Calu3 (cell line): ENCODE data around the gene THOC6. TPM values are rescaled to one million over a fixed set of nuclear protein-coding genes. Genes with fewer than 3 reads are reported as not detected.

Experiments used
- BruUV-seq: library from RNA; stranded (reverse); fragments of 400-500 nt; replicated peaks from 2 replicates; lab custom pipeline; 2021; lab: Mats Ljungman, UMichigan
- CTCF ChIA-PET: fragments of 300-600 bp; sonication (Branson Sonifier 250); formaldehyde crosslinking; loops from one replicate; lab custom pipeline; 2022; ENCODE audit warnings: antibody characterized with exemption; lab: Charles Lee
- DNase-seq: peaks from one replicate; pipeline ENCODE4 v3.0.0; 2022
- H3K27ac Mint-ChIP-seq: one replicate; pipeline ENCODE4 v1.8.0; 2022; ENCODE audit warnings: mixed read lengths; ENCODE audit not compliant: unreplicated experiment
- H3K27me3 Mint-ChIP-seq: one replicate; pipeline ENCODE4 v1.8.0; 2022; ENCODE audit warnings: mixed read lengths; ENCODE audit not compliant: unreplicated experiment
- H3K36me3 Mint-ChIP-seq: one replicate; pipeline ENCODE4 v1.8.0; 2022; ENCODE audit warnings: mild to moderate bottlenecking, moderate library complexity, mixed read lengths; ENCODE audit not compliant: insufficient read depth, unreplicated experiment
- H3K4me1 Mint-ChIP-seq: one replicate; pipeline ENCODE4 v1.8.0; 2022; ENCODE audit warnings: mild to moderate bottlenecking, low read depth, mixed read lengths; ENCODE audit not compliant: unreplicated experiment
- H3K4me3 Mint-ChIP-seq: one replicate; pipeline ENCODE4 v1.8.0; 2022; ENCODE audit warnings: mild to moderate bottlenecking, low read depth, moderate library complexity, mixed read lengths; ENCODE audit not compliant: unreplicated experiment
- H3K9me3 Mint-ChIP-seq: one replicate; pipeline ENCODE4 v1.8.0; 2022; ENCODE audit warnings: low read depth, mixed read lengths; ENCODE audit not compliant: unreplicated experiment
- CTCF ChIP-seq: fragments of 200-600 bp; IDR thresholded peaks from one replicate; pipeline ENCODE4 v1.8.0; 2022; ENCODE audit warnings: antibody characterized with exemption; ENCODE audit not compliant: unreplicated experiment
- intact Hi-C: fragments of 100-400 bp; cut with micrococcal nuclease; formaldehyde crosslinking; loops from one replicate; pipeline ENCODE4 v1.10.0; 2022; ENCODE audit not compliant: unreplicated experiment
- total RNA-seq: library from RNA; stranded (reverse); gene quantifications from 2 replicates; pipeline ENCODE4 v1.2.3, GENCODE V29; 2022

Gene THOC6
- total RNA-seq, 1 experiment from 2014 or later: 50.8 TPM

DNA sequence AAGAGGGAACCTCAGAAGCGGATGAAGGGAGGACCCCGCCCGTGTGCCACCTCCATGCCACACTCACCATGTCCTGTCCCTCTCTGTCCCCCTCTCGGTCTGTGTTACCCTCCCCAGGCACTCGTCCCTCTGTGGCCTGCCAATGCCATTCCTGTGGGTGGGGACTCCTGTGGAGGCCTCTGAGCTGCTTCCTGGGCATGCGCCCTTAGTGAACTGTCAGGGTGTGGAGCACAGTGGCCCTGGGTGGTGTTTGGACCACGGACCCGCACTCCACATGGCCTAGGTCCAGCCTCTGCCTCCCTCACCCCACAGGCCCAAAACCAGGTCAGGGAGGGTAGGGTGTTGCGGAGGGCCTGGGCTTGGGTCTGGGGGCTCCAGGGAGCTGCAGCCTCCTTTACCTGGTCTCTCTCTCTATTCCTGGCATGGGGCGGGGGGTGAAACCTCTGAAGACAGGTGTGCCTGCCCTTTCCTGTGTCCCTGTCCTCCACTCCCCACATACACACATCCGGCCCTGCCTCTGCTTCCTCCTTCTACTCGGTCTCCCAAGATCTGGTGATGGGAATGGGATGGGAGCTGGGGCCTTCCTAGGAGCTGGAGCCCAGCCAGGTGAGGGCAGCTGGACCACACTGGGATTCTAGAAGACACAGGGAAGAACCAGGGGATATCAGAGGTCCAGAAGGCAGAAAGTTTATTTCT lies 32.1 kb upstream of the THOC6 start:
- Mint-ChIP-seq H3K27me3 (no peaks in the 10 kb centered on the region), H3K4me1 (peaks cover 8% of the 10 kb centered on the region), H3K9me3 (no peaks in the 10 kb centered on the region), H3K36me3 (peaks cover 21% of the 10 kb centered on the region), H3K27ac (no peak overlapping the region), H3K4me3 (no peak overlapping the region)
- intact Hi-C loops: no loop called here
- CTCF ChIA-PET: no interaction called here
- BruUV-seq: no TSS peak
- DNase-seq: no peak
- TF ChIP-seq CTCF: no peak

DNA sequence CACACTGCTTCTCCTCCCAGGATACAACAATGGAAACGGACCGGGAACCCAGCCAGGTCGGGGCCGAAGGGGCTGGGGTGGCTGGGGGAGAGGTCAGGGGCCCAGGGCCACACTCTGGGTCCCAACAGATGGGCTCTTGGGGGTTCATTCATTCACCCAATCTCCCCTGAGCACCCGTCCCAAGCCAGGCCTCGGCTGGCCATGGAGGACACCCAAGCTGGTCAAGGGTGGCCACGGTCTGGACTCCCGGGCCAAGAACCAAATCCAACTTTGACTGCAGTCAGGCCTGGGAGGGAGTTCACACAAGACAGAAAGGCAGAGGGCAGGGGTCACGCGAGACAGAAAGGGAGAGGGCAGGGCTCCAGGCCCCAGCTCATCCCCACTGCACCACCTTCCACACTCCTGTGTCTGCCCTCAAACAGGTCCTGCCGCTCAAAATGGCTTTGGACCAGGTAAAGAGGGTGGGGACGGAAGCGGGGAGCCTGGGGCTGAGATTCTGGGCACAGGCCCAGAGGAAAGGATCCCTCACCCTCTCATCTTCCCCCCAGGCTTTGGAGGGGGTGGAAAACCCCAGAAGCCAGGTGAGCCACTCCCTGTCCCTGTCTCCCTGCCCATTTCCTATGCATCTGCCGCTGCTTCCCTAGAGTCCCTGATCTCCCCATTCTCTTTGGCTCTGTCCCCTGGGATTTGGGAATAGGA lies 31.3 kb upstream of the THOC6 start:
- DNase-seq: no peak
- Mint-ChIP-seq H3K36me3 (peaks cover 21% of the 10 kb centered on the region), H3K27ac (no peak overlapping the region), H3K27me3 (no peaks in the 10 kb centered on the region), H3K4me1 (peaks cover 8% of the 10 kb centered on the region), H3K4me3 (no peak overlapping the region), H3K9me3 (no peaks in the 10 kb centered on the region)
- CTCF ChIA-PET: no interaction called here
- BruUV-seq: no TSS peak
- intact Hi-C loops: no loop called here
- TF ChIP-seq CTCF: no peak

- H3K4me3 Mint-ChIP-seq: no peak overlapping the region
- intact Hi-C loops: no loop called here
- DNase-seq: no peak
- CTCF ChIA-PET: no interaction called here
- H3K27ac Mint-ChIP-seq: no peak overlapping the region
- peaks cover 38% of the 10 kb centered on the region for H3K36me3 Mint-ChIP-seq
- H3K27me3 Mint-ChIP-seq: no peaks in the 10 kb centered on the region
- no peaks in the 10 kb centered on the region for H3K9me3 Mint-ChIP-seq
- peaks cover 19% of the 10 kb centered on the region for H3K4me1 Mint-ChIP-seq
- no TSS peak for BruUV-seq
- no peak for TF ChIP-seq CTCF
These were observed 27.5 kb upstream of the THOC6 start for GRCh38 chr16:2996298-2996697.

DNA sequence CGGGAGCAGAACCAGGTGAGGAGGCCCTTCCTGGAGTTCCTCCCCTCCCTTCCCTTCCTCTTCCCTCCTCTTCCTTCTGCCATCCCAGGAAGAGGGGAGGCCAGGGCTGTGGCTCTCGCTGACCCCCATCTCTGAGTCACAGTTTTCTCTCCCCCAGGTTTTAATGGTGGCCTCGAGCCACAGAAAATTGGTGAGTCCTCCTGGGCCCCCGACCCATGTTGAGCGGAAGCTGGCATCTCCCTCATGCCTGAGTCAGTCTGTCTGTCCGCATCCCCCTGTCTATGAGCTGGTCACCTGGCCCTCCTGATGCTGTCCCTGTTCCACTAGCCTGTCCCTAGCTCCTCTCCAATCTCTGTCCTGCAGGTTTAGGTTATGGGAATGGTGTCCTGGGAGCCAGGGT lies 23.9 kb upstream of the THOC6 start:
- H3K4me3 Mint-ChIP-seq: no peak overlapping the region
- no TSS peak for BruUV-seq
- H3K4me1 Mint-ChIP-seq: peaks cover 11% of the 10 kb centered on the region
- H3K27me3 Mint-ChIP-seq: no peaks in the 10 kb centered on the region
- H3K36me3 Mint-ChIP-seq: peaks cover 50% of the 10 kb centered on the region
- CTCF ChIA-PET: interaction anchor here (1.4 kb wide), 1 partner anchor 32 kb away, joined by 3 read pairs; no protein-coding TSS in a partner anchor
- H3K27ac Mint-ChIP-seq: no peak overlapping the region
- no peak for DNase-seq
- no peaks in the 10 kb centered on the region for H3K9me3 Mint-ChIP-seq
- intact Hi-C loops: no loop called here
- no peak for TF ChIP-seq CTCF
